HepG2 (cell line): ENCODE measurements around the gene PSMB11.

Source experiments
- CTCF ChIP-seq: sonication (generic); formaldehyde crosslinking; IDR thresholded peaks from 2 replicates; pipeline ENCODE4 v1.5.0; 2020; ENCODE audit warnings: mild to moderate bottlenecking, missing genetic modification reagents, moderate library complexity
- HOXA9 ChIP-seq: sonication (generic); formaldehyde crosslinking; IDR thresholded peaks from 2 replicates; pipeline ENCODE4 v1.8.1; 2022; ENCODE audit warnings: missing genetic modification reagents, mild to moderate bottlenecking, moderate library complexity, borderline replicate concordance
- KLF12 ChIP-seq: sonication (generic); formaldehyde crosslinking; IDR thresholded peaks from 2 replicates; pipeline ENCODE4 v1.4.0; 2020; ENCODE audit warnings: missing genetic modification reagents, borderline replicate concordance
- NFE2L2 ChIP-seq: fragments of 150-350 bp; IDR thresholded peaks from 2 replicates; pipeline ENCODE4 v1.6.1; 2014; ENCODE audit warnings: low read length
- SSRP1 ChIP-seq: IDR thresholded peaks from 2 replicates; pipeline ENCODE4 v1.6.1; 2016; ENCODE audit warnings: control low read depth
- TAF1 ChIP-seq: sonication (generic); formaldehyde crosslinking; IDR thresholded peaks from 2 replicates; pipeline ENCODE4 v1.4.0; 2020; ENCODE audit warnings: missing genetic modification reagents
- TERF1 ChIP-seq: sonication (generic); formaldehyde crosslinking; IDR thresholded peaks from 2 replicates; pipeline ENCODE4 v1.8.0; 2022; ENCODE audit warnings: mild to moderate bottlenecking, missing genetic modification reagents, moderate library complexity

- no peak for TF ChIP-seq TERF1 (CRISPR knock-in tag)
- TF ChIP-seq HOXA9 (CRISPR knock-in tag), result no peak
- TF ChIP-seq TAF1 (CRISPR knock-in tag), result no peak
- no peak for TF ChIP-seq SSRP1
- TF ChIP-seq KLF12 (CRISPR knock-in tag), result no peak
- TF ChIP-seq CTCF, result no peak
- no peak for TF ChIP-seq NFE2L2
Observed at GRCh38 chr14:23021434-23021833, 20.6 kb upstream of the PSMB11 start.
